ENCODE results near the gene DDRGK1.

DNA sequence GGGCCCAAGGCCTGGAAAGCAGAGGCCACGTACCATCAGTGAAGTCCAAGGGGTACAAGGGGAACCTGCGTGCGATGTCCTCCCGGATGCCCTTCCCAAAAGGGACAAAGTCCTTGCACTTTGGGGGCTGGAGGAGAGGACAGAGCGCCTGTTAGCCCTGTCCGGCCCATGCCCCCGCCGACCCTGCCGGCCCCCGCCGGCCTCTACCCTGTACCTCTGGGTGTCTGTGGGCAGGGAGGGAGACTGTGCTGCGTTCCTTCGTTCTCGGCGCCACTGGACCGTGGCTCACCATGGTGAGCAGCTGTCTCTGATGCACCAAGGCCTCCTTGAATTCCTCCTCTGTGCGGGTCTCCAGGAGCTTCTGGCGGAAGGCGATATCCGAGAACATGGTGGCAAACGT lies 26.6 kb upstream of the DDRGK1 start:
- no peak for TF ChIP-seq CBX2 (IDR thresholded peaks at IDR 0.05; ENCODE audit: borderline replicate concordance, low read depth)
- TF ChIP-seq, protein P1, sequence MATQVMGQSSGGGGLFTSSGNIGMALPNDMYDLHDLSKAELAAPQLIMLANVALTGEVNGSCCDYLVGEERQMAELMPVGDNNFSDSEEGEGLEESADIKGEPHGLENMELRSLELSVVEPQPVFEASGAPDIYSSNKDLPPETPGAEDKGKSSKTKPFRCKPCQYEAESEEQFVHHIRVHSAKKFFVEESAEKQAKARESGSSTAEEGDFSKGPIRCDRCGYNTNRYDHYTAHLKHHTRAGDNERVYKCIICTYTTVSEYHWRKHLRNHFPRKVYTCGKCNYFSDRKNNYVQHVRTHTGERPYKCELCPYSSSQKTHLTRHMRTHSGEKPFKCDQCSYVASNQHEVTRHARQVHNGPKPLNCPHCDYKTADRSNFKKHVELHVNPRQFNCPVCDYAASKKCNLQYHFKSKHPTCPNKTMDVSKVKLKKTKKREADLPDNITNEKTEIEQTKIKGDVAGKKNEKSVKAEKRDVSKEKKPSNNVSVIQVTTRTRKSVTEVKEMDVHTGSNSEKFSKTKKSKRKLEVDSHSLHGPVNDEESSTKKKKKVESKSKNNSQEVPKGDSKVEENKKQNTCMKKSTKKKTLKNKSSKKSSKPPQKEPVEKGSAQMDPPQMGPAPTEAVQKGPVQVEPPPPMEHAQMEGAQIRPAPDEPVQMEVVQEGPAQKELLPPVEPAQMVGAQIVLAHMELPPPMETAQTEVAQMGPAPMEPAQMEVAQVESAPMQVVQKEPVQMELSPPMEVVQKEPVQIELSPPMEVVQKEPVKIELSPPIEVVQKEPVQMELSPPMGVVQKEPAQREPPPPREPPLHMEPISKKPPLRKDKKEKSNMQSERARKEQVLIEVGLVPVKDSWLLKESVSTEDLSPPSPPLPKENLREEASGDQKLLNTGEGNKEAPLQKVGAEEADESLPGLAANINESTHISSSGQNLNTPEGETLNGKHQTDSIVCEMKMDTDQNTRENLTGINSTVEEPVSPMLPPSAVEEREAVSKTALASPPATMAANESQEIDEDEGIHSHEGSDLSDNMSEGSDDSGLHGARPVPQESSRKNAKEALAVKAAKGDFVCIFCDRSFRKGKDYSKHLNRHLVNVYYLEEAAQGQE (IDR thresholded peaks at IDR 0.05), result no peak
